H1 (cell line): ENCODE data around the gene CAVIN4. TPM values are rescaled to one million over a fixed set of nuclear protein-coding genes. Genes with fewer than 3 reads are reported as not detected.

Source experiments
- CTCF ChIA-PET: fragments of 300-600 bp; sonication (Branson Sonifier 250); formaldehyde crosslinking; loops from one replicate; lab custom pipeline; 2021; ENCODE audit not compliant: partially characterized antibody; lab: Charles Lee
- POLR2A ChIA-PET: fragments of 300-600 bp; sonication (Branson Sonifier 250); formaldehyde crosslinking; loops from one replicate; lab custom pipeline; 2021; ENCODE audit warnings: inconsistent platforms; ENCODE audit not compliant: partially characterized antibody; lab: Charles Lee
- DNase-seq, 2 experiments: peaks; one replicate each; pipeline versions ENCODE4 v3.0.0 to v3.0.0-alpha.2; 2010 to 2022; ENCODE audit warnings: low spot score in 2 of 2, low read depth in 1 of 2, mixed read lengths in 1 of 2
- FAIRE-seq: peaks from 2 replicates; lab custom pipeline; 2011; peaks lifted over from hg19 to GRCh38; lab: Jason Lieb, UNC
- H2AFZ ChIP-seq: 2 replicates; pipeline ENCODE4 v1.8.1; 2012; ENCODE audit warnings: low read length, inconsistent platforms
- H2AK5ac ChIP-seq: 2 replicates; pipeline ENCODE4 v1.6.1; 2013; ENCODE audit warnings: low read depth, low read length
- H2BK120ac ChIP-seq: replicated peaks from 2 replicates; pipeline ENCODE3; 2013; ENCODE audit warnings: low read depth, low read length, inconsistent platforms
- H2BK12ac ChIP-seq: 2 replicates; pipeline ENCODE4 v1.6.1; 2013; ENCODE audit warnings: low read depth, low read length
- H2BK15ac ChIP-seq: 2 replicates; pipeline ENCODE4 v1.6.1; 2013; ENCODE audit warnings: low read length
- H2BK20ac ChIP-seq: 2 replicates; pipeline ENCODE4 v1.6.1; 2013; ENCODE audit warnings: low read length
- H2BK5ac ChIP-seq: 2 replicates; pipeline ENCODE4 v1.6.1; 2013; ENCODE audit warnings: low read depth, low read length
- H3K14ac ChIP-seq: 2 replicates; pipeline ENCODE4 v1.6.1; 2013; ENCODE audit warnings: inconsistent platforms; ENCODE audit not compliant: insufficient read length
- H3K18ac ChIP-seq: 2 replicates; pipeline ENCODE4 v1.6.1; 2013; ENCODE audit warnings: low read length; ENCODE audit errors: extremely low read depth
- H3K23ac ChIP-seq: 2 replicates; pipeline ENCODE4 v1.6.1; 2013; ENCODE audit warnings: inconsistent platforms; ENCODE audit not compliant: insufficient read length
- H3K23me2 ChIP-seq: 2 replicates; pipeline ENCODE4 v1.6.1; 2013; ENCODE audit warnings: low read depth, low read length
- H3K27ac ChIP-seq: 2 replicates; pipeline ENCODE4 v1.6.1; 2011; ENCODE audit warnings: low read depth, low read length, inconsistent platforms
- H3K27me3 ChIP-seq, 4 experiments: replicated peaks in 1 of 4; 1 replicate in 1 of 4; 2 replicates in 3 of 4; pipeline versions ENCODE4 v1.6.1 to v1.8.1; 2011 to 2013; ENCODE audit warnings: low read length in 3 of 4, mild to moderate bottlenecking in 3 of 4, inconsistent platforms in 2 of 4, mixed read lengths in 2 of 4, moderate library complexity in 1 of 4; ENCODE audit not compliant: control insufficient read depth in 3 of 4, insufficient read depth in 3 of 4; ENCODE audit errors: extremely low read depth in 1 of 4
- H3K36me3 ChIP-seq, 4 experiments: 2 replicates each; pipeline versions ENCODE4 v1.6.1 to v1.8.1; 2011 to 2013; ENCODE audit warnings: mild to moderate bottlenecking in 4 of 4, low read length in 3 of 4, moderate library complexity in 2 of 4, control low read depth in 1 of 4, inconsistent platforms in 1 of 4; ENCODE audit not compliant: insufficient read depth in 4 of 4, control insufficient read depth in 2 of 4
- H3K4ac ChIP-seq: replicated peaks from 2 replicates; pipeline ENCODE3; 2013; ENCODE audit warnings: low read length, low read depth, mixed read lengths, inconsistent platforms; ENCODE audit not compliant: insufficient read length
- H3K4me1 ChIP-seq, 4 experiments: replicated peaks in 1 of 4; 1 replicate in 1 of 4; 2 replicates in 3 of 4; pipeline versions ENCODE4 v1.6.1 to v1.8.1; 2011 to 2013; ENCODE audit warnings: low read length in 3 of 4, inconsistent platforms in 2 of 4, mixed read lengths in 1 of 4; ENCODE audit not compliant: insufficient read depth in 4 of 4, control insufficient read depth in 3 of 4
- H3K4me2 ChIP-seq, 2 experiments: 2 replicates each; pipeline versions ENCODE4 v1.6.1 to v1.8.1; 2011 to 2013; ENCODE audit warnings: low read depth in 2 of 2, low read length in 2 of 2, control low read depth in 1 of 2, inconsistent platforms in 1 of 2, mild to moderate bottlenecking in 1 of 2; ENCODE audit not compliant: insufficient read depth in 1 of 2
- H3K4me3 ChIP-seq, 4 experiments: fragments of 200-600, 300-600 bp in 1 of 4; sonication (generic), shearing (Covaris generic), sonication (Bioruptor Twin) in 1 of 4; 2 replicates each; pipeline versions ENCODE4 v1.5.1 to v1.8.1; 2011 to 2016; ENCODE audit warnings: low read length in 4 of 4, low read depth in 3 of 4, control low read depth in 2 of 4, inconsistent platforms in 2 of 4, mild to moderate bottlenecking in 2 of 4, mixed read lengths in 1 of 4, moderate library complexity in 1 of 4; ENCODE audit not compliant: insufficient read depth in 2 of 4; ENCODE audit errors: extremely low read depth in 1 of 4
- H3K56ac ChIP-seq: replicated peaks from 2 replicates; pipeline ENCODE3; 2013; ENCODE audit warnings: low read depth, mild to moderate bottlenecking, mixed read lengths, low read length, inconsistent platforms; ENCODE audit not compliant: insufficient read length
- H3K79me1 ChIP-seq: 2 replicates; pipeline ENCODE4 v1.6.1; 2013; ENCODE audit warnings: low read depth, low read length, control low read depth
- H3K79me2 ChIP-seq, 2 experiments: 2 replicates each; pipeline versions ENCODE4 v1.6.1 to v1.8.1; 2012 to 2013; ENCODE audit warnings: low read length in 2 of 2, mild to moderate bottlenecking in 2 of 2, inconsistent platforms in 1 of 2; ENCODE audit not compliant: insufficient read depth in 2 of 2, control insufficient read depth in 1 of 2
- H3K9ac ChIP-seq, 4 experiments: replicated peaks in 1 of 4; 1 replicate in 1 of 4; 2 replicates in 3 of 4; pipeline versions ENCODE4 v1.6.1 to v1.8.1; 2011 to 2013; ENCODE audit warnings: low read depth in 3 of 4, low read length in 3 of 4, control low read depth in 2 of 4, mild to moderate bottlenecking in 2 of 4, moderate library complexity in 2 of 4, inconsistent platforms in 1 of 4; ENCODE audit errors: extremely low read depth in 1 of 4
- H3K9me3 ChIP-seq, 2 experiments: 2 replicates each; pipeline versions ENCODE4 v1.6.1 to v1.8.1; 2012 to 2013; ENCODE audit warnings: mild to moderate bottlenecking in 2 of 2, moderate library complexity in 2 of 2, control low read depth in 1 of 2, inconsistent platforms in 1 of 2, low read depth in 1 of 2, low read length in 1 of 2, mixed read lengths in 1 of 2; ENCODE audit not compliant: insufficient read depth in 2 of 2
- H4K20me1 ChIP-seq, 2 experiments: replicated peaks in 1 of 2; 2 replicates each; pipeline versions ENCODE3 to v1.8.1; 2011 to 2013; ENCODE audit warnings: inconsistent platforms in 2 of 2, low read length in 2 of 2, mild to moderate bottlenecking in 1 of 2; ENCODE audit not compliant: insufficient read depth in 2 of 2, control insufficient read depth in 1 of 2
- H4K5ac ChIP-seq: 2 replicates; pipeline ENCODE4 v1.6.1; 2013; ENCODE audit warnings: low read length, low read depth, mixed read lengths, inconsistent platforms; ENCODE audit not compliant: insufficient read length
- H4K8ac ChIP-seq: 2 replicates; pipeline ENCODE4 v1.8.0; 2013; ENCODE audit warnings: mild to moderate bottlenecking, moderate library complexity, low read length, inconsistent platforms; ENCODE audit not compliant: insufficient read depth; ENCODE audit errors: extremely low read depth
- H4K91ac ChIP-seq: replicated peaks from 2 replicates; pipeline ENCODE3; 2013; ENCODE audit warnings: low read length, mixed read lengths, inconsistent platforms; ENCODE audit not compliant: insufficient read length
- POLR2A ChIP-seq, 2 experiments: IDR thresholded peaks; 1 replicate in 1 of 2; 2 replicates in 1 of 2; pipeline ENCODE4 v1.6.1; 2011; ENCODE audit warnings: low read depth in 2 of 2, low read length in 2 of 2, mild to moderate bottlenecking in 2 of 2; ENCODE audit errors: control extremely low read depth in 1 of 2
- POLR2AphosphoS5 ChIP-seq: IDR thresholded peaks from 2 replicates; pipeline ENCODE4 v1.6.1; 2011; ENCODE audit warnings: low read depth, low read length
- SAP30 ChIP-seq: fragments of 300-600 bp; sonication (generic); IDR thresholded peaks from 2 replicates; pipeline ENCODE4 v1.7.1; 2012; ENCODE audit warnings: low read length, moderate library complexity, mild to moderate bottlenecking, inconsistent platforms; ENCODE audit not compliant: insufficient read depth, insufficient replicate concordance
- WGBS, 2 experiments: shearing (Covaris generic) in 1 of 2; methylation state at CpG; one replicate each; pipeline versions ENCODE4 v1.1.6 to v1.1.7; 2013 to 2015; ENCODE audit warnings: low lambda C conversion rate in 2 of 2, mixed read lengths in 2 of 2, inconsistent platforms in 1 of 2, low coverage in 1 of 2, missing lambda C conversion rate in 1 of 2; ENCODE audit not compliant: insufficient replicate concordance in 2 of 2, insufficient coverage in 1 of 2, insufficient read length in 1 of 2; ENCODE audit errors: extremely low coverage in 1 of 2, missing lambda C conversion rate in 1 of 2; 5-methylcytosine and 5-hydroxymethylcytosine counted together
- polyA plus RNA-seq, 7 experiments: library from polyadenylated mRNA; depleted of rRNA in 3 of 7; stranded (reverse) in 5 of 7; unstranded in 2 of 7; fragments of >200 nt in 5 of 7; fragments of 200-250 nt in 2 of 7; gene quantifications; 1 replicate in 5 of 7; 2 replicates in 1 of 7; 4 replicates in 1 of 7; pipeline versions ENCODE4 v1.2.1 to v1.2.3, GENCODE V29; 2011 to 2013; ENCODE audit warnings: missing spikeins in 2 of 7, mixed read lengths in 2 of 7
- total RNA-seq: library from RNA; stranded (reverse); fragmentation: NEBNext Ultra II Directional; extraction: Animal tissue kit (Norgen Biotek cat#: 25700); gene quantifications from 2 replicates; pipeline ENCODE4 v1.2.1, GENCODE V29; 2021

Gene CAVIN4
- total and polyA plus RNA-seq, 2 of the 8 experiments (the other 6 are each of a cell fraction or from before 2014, with no cell fraction given): 2.3 to 9.1 TPM

- Histone ChIP-seq H4K8ac (no peak overlapping the region), H2AFZ (no peak overlapping the region), H3K9me3 (no peaks in the 10 kb centered on the region), H3K14ac (no peak overlapping the region), H4K5ac (no peak overlapping the region)
- CTCF ChIA-PET: interaction anchor here (2.9 kb wide), 1 partner anchor 11 kb away, joined by 12 read pairs; no protein-coding TSS in a partner anchor
- peak in 1 of 2 experiments; percentile 3; a peak in 2 of 3 replicates for TF ChIP-seq POLR2A (IDR thresholded peaks at IDR 0.05; ENCODE audit: control extremely low read depth in 1 of 2, low read depth in 2 of 2, low read length in 2 of 2)
- TF ChIP-seq SAP30: no peak
- peak; percentile 3 for TF ChIP-seq POLR2AphosphoS5
- TF ChIP-seq, all 59 proteins: peak for 2
- Histone ChIP-seq H2BK12ac (no peak overlapping the region), H3K4ac (no peak overlapping the region), H3K18ac (no peak overlapping the region), H4K20me1 (no peaks in the 10 kb centered on the region), H2BK5ac (no peak overlapping the region), H3K79me1 (no peaks in the 10 kb centered on the region), H3K23ac (no peak overlapping the region), H2BK20ac (no peak overlapping the region), H3K79me2 (no peaks in the 10 kb centered on the region), H2AK5ac (no peak overlapping the region), H3K27ac (no peak overlapping the region), H3K4me1 (peaks cover 0 to 3% (median 2%) of the 10 kb centered on the region in 4 experiments; a peak in 1 of 7 replicates), H2BK15ac (no peak overlapping the region), H3K36me3 (peaks cover 7 to 23% (median 17%) of the 10 kb centered on the region in 4 experiments; a peak in 6 of 8 replicates), H2BK120ac (no peak overlapping the region), H3K56ac (no peak overlapping the region), H3K4me3 (no peak overlapping the region), H3K23me2 (no peaks in the 10 kb centered on the region; the same call in none of the 2 replicates), H4K91ac (no peak overlapping the region), H3K27me3 (no peaks in the 10 kb centered on the region), H3K9ac (no peak overlapping the region), H3K4me2 (no peak overlapping the region)
- WGBS, 2 experiments: 93% methylated on average over 2 of the region's 2 CpGs; no CpG with 5 or more reads in 1 of the 2 experiments
- no peak for DNase-seq
- FAIRE-seq: no peak
- POLR2A ChIA-PET: interaction anchor here (1.0 to 2.3 kb wide), 2 partner anchors 11 to 163 kb away, joined by 3 to 7 read pairs; partner anchors contain the start of gene MSANTD3
Observed at GRCh38 chr9:100590481-100590880, 12.6 kb downstream of the CAVIN4 start.
